ENCODE results near the gene ATXN2. TPM values are rescaled to one million over a fixed set of nuclear protein-coding genes. Genes with fewer than 3 reads are reported as not detected.

Gene ATXN2
- polyA plus RNA-seq, 4 donors = 56.3 to 84.6 (median 65.7) TPM

GRCh38 chr12:111453071-111453989, 145.8 kb downstream of the ATXN2 start:
- DNase-seq (ENCODE audit: low read depth in 4 of 4, low spot score in 3 of 4) = no peak

- no peak for DNase-seq (ENCODE audit: low read depth in 4 of 4, low spot score in 3 of 4)
These were observed 147.4 kb downstream of the ATXN2 start for GRCh38 chr12:111451649-111452129.

GRCh38 chr12:111451232-111451631, 147.9 kb downstream of the ATXN2 start:
- DNase-seq (ENCODE audit: low read depth in 4 of 4, low spot score in 3 of 4) = no peak

GRCh38 chr12:111450676-111451075, 148.4 kb downstream of the ATXN2 start:
- no peak for DNase-seq (ENCODE audit: low read depth in 4 of 4, low spot score in 3 of 4)

- DNase-seq (ENCODE audit: low read depth in 4 of 4, low spot score in 3 of 4) = no peak
These were observed 150.0 kb downstream of the ATXN2 start for GRCh38 chr12:111448846-111449790.

- DNase-seq (ENCODE audit: low read depth in 4 of 4, low spot score in 3 of 4) = no peak
These were observed 150.8 kb downstream of the ATXN2 start for GRCh38 chr12:111448266-111448830.

GRCh38 chr12:111447571-111448265, 151.4 kb downstream of the ATXN2 start:
- no peak for DNase-seq (ENCODE audit: low read depth in 4 of 4, low spot score in 3 of 4)

- no peak for DNase-seq (ENCODE audit: low read depth in 4 of 4, low spot score in 3 of 4)
These were observed 152.2 kb downstream of the ATXN2 start for GRCh38 chr12:111446631-111447570.

GRCh38 chr12:111445726-111446581, 153.2 kb downstream of the ATXN2 start:
- no peak for DNase-seq (ENCODE audit: low read depth in 4 of 4, low spot score in 3 of 4)

- DNase-seq (ENCODE audit: low read depth in 4 of 4, low spot score in 3 of 4) = no peak
These were observed 154.0 kb downstream of the ATXN2 start for GRCh38 chr12:111444925-111445725.

- DNase-seq (ENCODE audit: low read depth in 4 of 4, low spot score in 3 of 4) = no peak
These were observed 154.7 kb downstream of the ATXN2 start for GRCh38 chr12:111444314-111444924.

GRCh38 chr12:111443586-111443985, 155.5 kb downstream of the ATXN2 start:
- no peak for DNase-seq (ENCODE audit: low read depth in 4 of 4, low spot score in 3 of 4)

- DNase-seq (ENCODE audit: low read depth in 4 of 4, low spot score in 3 of 4) = no peak
These were observed 156.0 kb downstream of the ATXN2 start for GRCh38 chr12:111443086-111443485.

GRCh38 chr12:111442301-111443045, 156.6 kb downstream of the ATXN2 start:
- no peak for DNase-seq (ENCODE audit: low read depth in 4 of 4, low spot score in 3 of 4)

GRCh38 chr12:111441107-111441928, 157.8 kb downstream of the ATXN2 start:
- DNase-seq (ENCODE audit: low read depth in 4 of 4, low spot score in 3 of 4) = no peak

Measured in right renal pelvis (tissue), 4 donors.